Smooth muscle cell (in vitro differentiated cells): ENCODE results near the gene ANKRD10. TPM values are rescaled to one million over a fixed set of nuclear protein-coding genes. Genes with fewer than 3 reads are reported as not detected.

Experiments used
- DNase-seq: peaks from one replicate; lab custom pipeline; 2025; ENCODE audit not compliant: unreplicated experiment; lab: John Stamatoyannopoulos, UW
- H2AFZ ChIP-seq: fragments of 200-600 bp; sonication (generic); 2 replicates; pipeline ENCODE4 v1.6.0; 2016; ENCODE audit warnings: antibody characterized with exemption, low read depth, mild to moderate bottlenecking
- H3F3A ChIP-seq: fragments of 200-600 bp; sonication (generic); 2 replicates; pipeline ENCODE4 v1.6.0; 2017; ENCODE audit warnings: antibody characterized with exemption, low read depth
- H3K27ac ChIP-seq: fragments of 200-600 bp; sonication (generic); 2 replicates; pipeline ENCODE4 v1.5.1; 2016; ENCODE audit warnings: low read depth, mild to moderate bottlenecking
- H3K27me3 ChIP-seq: fragments of 200-600 bp; sonication (generic); 2 replicates; pipeline ENCODE4 v1.6.1; 2016; ENCODE audit warnings: low read depth, mild to moderate bottlenecking
- H3K36me3 ChIP-seq: fragments of 200-600 bp; sonication (generic); 2 replicates; pipeline ENCODE4 v1.5.1; 2016; ENCODE audit warnings: low read depth
- H3K4me1 ChIP-seq: fragments of 200-600 bp; sonication (generic); 2 replicates; pipeline ENCODE4 v1.5.1; 2016; ENCODE audit warnings: low read depth
- H3K4me2 ChIP-seq: fragments of 200-600 bp; sonication (generic); 2 replicates; pipeline ENCODE4 v1.6.0; 2016; ENCODE audit warnings: mild to moderate bottlenecking
- H3K4me3 ChIP-seq: fragments of 200-600 bp; sonication (generic); 2 replicates; pipeline ENCODE4 v1.5.1; 2016; ENCODE audit warnings: mild to moderate bottlenecking
- H3K79me2 ChIP-seq: fragments of 200-600 bp; sonication (generic); 2 replicates; pipeline ENCODE4 v1.6.0; 2016; ENCODE audit warnings: low read depth, mild to moderate bottlenecking
- H3K9ac ChIP-seq: fragments of 200-600 bp; sonication (generic); 2 replicates; pipeline ENCODE4 v1.6.0; 2016; ENCODE audit warnings: low read depth
- H3K9me3 ChIP-seq: fragments of 200-600 bp; sonication (generic); replicated peaks from 2 replicates; pipeline ENCODE4 v1.5.1; 2016; ENCODE audit warnings: low read depth
- H4K20me1 ChIP-seq: fragments of 200-600 bp; sonication (generic); 2 replicates; pipeline ENCODE4 v1.6.0; 2016; ENCODE audit warnings: low read depth
- WGBS: methylation state at CpG from one replicate; pipeline ENCODE4 v1.1.7; 2016; ENCODE audit warnings: low lambda C conversion rate; 5-methylcytosine and 5-hydroxymethylcytosine counted together
- polyA plus RNA-seq: library from polyadenylated mRNA; unstranded; fragments of >200 nt; fragmentation: Nextera tagmentation; extraction: Ambion mirVana; gene quantifications from 2 replicates; pipeline ENCODE4 v1.2.1, GENCODE V29; 2016
- total RNA-seq: library from RNA; depleted of rRNA; stranded (reverse); fragments of >200 nt; gene quantifications from 2 replicates; pipeline ENCODE4 v1.2.3, GENCODE V29; 2014
- TF ChIP-seq, protein P1 (sequence below): fragments of 200-600 bp; sonication (generic); IDR thresholded peaks from 2 replicates; pipeline ENCODE4 v1.5.1; 2017; ENCODE audit warnings: borderline replicate concordance, mild to moderate bottlenecking, antibody characterized with exemption; ENCODE audit not compliant: insufficient read depth, poor library complexity, severe bottlenecking

The ANKRD10 gene
- total and polyA plus RNA-seq, 2 experiments from 2014 or later: 31.0 to 61.8 TPM

DNA sequence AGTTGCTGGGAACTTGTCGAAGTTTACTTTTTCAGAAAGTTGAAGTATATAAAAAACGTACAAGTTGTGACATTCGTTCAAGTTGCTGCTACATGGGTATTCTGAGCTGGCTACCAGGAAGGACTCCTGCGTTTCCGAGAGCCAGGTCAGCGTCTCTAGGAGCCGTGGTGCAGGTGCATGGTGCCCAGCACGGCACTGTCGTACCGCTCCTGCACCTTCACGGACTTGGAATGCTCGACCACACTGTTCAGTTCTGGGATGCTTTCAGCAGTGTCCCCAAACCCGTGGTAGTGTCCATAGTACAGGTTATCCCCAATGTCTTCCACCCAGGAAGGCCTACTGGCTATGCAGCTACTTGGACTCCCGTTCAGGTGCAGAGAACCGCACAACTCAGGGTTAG lies 35.4 kb downstream of the ANKRD10 start:
- no peak for DNase-seq
- Histone ChIP-seq H2AFZ (no peak overlapping the region), H3K27ac (no peak overlapping the region), H3K36me3 (no peaks in the 10 kb centered on the region), H3K79me2 (no peaks in the 10 kb centered on the region), H3K4me3 (no peak overlapping the region), H4K20me1 (peaks cover 10% of the 10 kb centered on the region), H3K9ac (no peak overlapping the region), H3K4me1 (peaks cover 15% of the 10 kb centered on the region), H3K27me3 (no peaks in the 10 kb centered on the region), H3K9me3 (no peaks in the 10 kb centered on the region), H3F3A (peaks cover 12% of the 10 kb centered on the region), H3K4me2 (no peak overlapping the region)
- TF ChIP-seq, protein P1, sequence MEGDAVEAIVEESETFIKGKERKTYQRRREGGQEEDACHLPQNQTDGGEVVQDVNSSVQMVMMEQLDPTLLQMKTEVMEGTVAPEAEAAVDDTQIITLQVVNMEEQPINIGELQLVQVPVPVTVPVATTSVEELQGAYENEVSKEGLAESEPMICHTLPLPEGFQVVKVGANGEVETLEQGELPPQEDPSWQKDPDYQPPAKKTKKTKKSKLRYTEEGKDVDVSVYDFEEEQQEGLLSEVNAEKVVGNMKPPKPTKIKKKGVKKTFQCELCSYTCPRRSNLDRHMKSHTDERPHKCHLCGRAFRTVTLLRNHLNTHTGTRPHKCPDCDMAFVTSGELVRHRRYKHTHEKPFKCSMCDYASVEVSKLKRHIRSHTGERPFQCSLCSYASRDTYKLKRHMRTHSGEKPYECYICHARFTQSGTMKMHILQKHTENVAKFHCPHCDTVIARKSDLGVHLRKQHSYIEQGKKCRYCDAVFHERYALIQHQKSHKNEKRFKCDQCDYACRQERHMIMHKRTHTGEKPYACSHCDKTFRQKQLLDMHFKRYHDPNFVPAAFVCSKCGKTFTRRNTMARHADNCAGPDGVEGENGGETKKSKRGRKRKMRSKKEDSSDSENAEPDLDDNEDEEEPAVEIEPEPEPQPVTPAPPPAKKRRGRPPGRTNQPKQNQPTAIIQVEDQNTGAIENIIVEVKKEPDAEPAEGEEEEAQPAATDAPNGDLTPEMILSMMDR: no peak
- WGBS: 92% methylated on average over 15 of the region's 15 CpGs

DNA sequence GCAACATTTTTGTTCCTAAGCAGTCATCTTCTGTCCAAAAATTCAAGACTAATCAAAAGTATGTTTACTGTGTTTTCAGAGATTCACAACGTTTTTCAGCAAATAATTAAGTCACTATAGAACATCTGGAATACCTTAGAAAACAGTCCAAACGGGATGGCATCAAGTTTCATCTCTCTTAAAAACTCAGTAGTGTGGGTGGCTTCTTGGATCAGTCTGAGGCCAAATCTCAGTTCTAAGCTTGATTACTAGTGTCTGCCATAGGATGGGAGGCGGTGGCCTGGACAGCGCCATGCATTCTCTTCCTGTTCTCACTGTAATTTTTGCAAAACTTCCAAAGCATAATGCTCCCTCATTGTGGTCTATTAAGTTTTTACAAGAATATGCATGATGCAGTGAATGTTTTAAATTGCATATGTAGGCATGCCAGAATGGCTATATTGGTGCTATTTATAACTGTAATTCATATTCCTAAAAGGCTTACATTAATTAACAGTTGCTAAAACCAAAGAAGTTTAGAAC lies 37.1 kb downstream of the ANKRD10 start:
- 49% methylated on average over 4 of the region's 4 CpGs for WGBS
- no peak for DNase-seq
- no peaks in the 10 kb centered on the region for H3K79me2 ChIP-seq
- no peaks in the 10 kb centered on the region for H3K9me3 ChIP-seq
- H3K4me2 ChIP-seq: no peak overlapping the region
- TF ChIP-seq, protein P1: no peak
- peaks cover 5% of the 10 kb centered on the region for H4K20me1 ChIP-seq
- H3K9ac ChIP-seq: no peak overlapping the region
- no peaks in the 10 kb centered on the region for H3K27me3 ChIP-seq
- no peaks in the 10 kb centered on the region for H3F3A ChIP-seq
- H3K4me3 ChIP-seq: no peak overlapping the region
- H3K4me1 ChIP-seq: peaks cover 8% of the 10 kb centered on the region
- no peaks in the 10 kb centered on the region for H3K36me3 ChIP-seq
- no peak overlapping the region for H2AFZ ChIP-seq
- H3K27ac ChIP-seq: no peak overlapping the region

DNA sequence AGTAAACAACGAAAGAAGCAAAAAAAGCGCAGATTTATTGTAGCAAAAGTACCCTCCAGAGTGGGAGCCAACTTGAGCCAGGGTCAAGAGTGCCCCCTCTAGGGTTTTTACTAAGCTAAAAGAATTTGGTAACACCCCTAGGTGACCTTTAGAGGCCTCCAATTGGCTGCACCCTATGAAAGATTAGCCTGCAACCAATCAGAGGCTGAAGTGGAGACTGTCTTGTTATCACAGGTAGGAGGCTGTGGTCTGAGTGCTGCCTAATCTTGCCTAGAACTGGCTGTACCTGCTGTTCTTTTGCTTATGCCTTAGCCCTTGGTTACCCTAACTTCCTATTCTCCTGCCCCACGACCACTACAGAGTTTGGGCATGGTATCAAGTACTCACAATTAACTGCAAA lies 38.3 kb downstream of the ANKRD10 start:
- Histone ChIP-seq H3K27me3 (no peaks in the 10 kb centered on the region), H3K9me3 (no peaks in the 10 kb centered on the region), H3K27ac (no peak overlapping the region), H3K79me2 (no peaks in the 10 kb centered on the region), H3F3A (peaks cover 2% of the 10 kb centered on the region), H3K36me3 (no peaks in the 10 kb centered on the region), H4K20me1 (no peaks in the 10 kb centered on the region), H3K9ac (no peak overlapping the region), H3K4me2 (no peak overlapping the region), H3K4me3 (no peak overlapping the region), H3K4me1 (peaks cover 4% of the 10 kb centered on the region), H2AFZ (no peak overlapping the region)
- 93% methylated on average over 3 of the region's 3 CpGs for WGBS
- TF ChIP-seq, protein P1: no peak
- DNase-seq: no peak

DNA sequence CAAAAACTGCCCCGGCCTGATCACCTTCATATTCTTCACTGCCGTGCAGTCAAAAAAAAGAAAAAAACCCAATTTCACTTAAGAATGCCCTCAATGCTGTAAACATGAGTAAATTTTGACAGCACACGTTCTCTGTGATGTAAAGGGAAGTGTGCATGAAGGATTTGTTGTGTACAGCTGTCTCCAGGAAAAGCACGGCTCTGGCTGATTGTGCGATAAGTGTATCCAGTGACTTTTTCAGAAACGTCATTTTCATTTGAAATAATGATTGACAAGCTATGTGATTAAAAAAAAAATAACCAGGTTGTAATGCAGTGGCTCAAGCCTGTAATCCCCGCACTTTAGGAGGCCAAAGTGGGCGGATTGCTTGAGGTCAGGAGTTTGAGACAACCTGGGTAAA lies 39.6 kb downstream of the ANKRD10 start:
- no peak for DNase-seq
- no peaks in the 10 kb centered on the region for H3K36me3 ChIP-seq
- no peak overlapping the region for H3K9ac ChIP-seq
- H2AFZ ChIP-seq: peak overlapping the region; percentile 76
- H3K4me1 ChIP-seq: peaks cover 10% of the 10 kb centered on the region
- no peaks in the 10 kb centered on the region for H3K9me3 ChIP-seq
- H3K79me2 ChIP-seq: no peaks in the 10 kb centered on the region
- TF ChIP-seq, protein P1: no peak
- no peak overlapping the region for H3K27ac ChIP-seq
- H3K4me3 ChIP-seq: peak overlapping the region; percentile 47
- H3F3A ChIP-seq: peaks cover 8% of the 10 kb centered on the region
- no peaks in the 10 kb centered on the region for H4K20me1 ChIP-seq
- H3K4me2 ChIP-seq: peak overlapping the region; percentile 85
- H3K27me3 ChIP-seq: no peaks in the 10 kb centered on the region
- WGBS: 84% methylated on average over 8 of the region's 8 CpGs
